Progenitor cell of endocrine pancreas (in vitro differentiated cells): ENCODE measurements around the gene DSTN. TPM values are rescaled to one million over a fixed set of nuclear protein-coding genes. Genes with fewer than 3 reads are reported as not detected.
A peak's percentile ranks its signal among the peaks of the same experiment; 100 is the strongest.

Source experiments
- DNase-seq: peaks from one replicate; pipeline ENCODE4 v3.0.0; 2021; ENCODE audit warnings: low spot score; ENCODE audit not compliant: unreplicated experiment
- H3K27ac Mint-ChIP-seq: 2 replicates; pipeline ENCODE4 v1.8.0; 2021; ENCODE audit warnings: mild to moderate bottlenecking, moderate library complexity, mixed read lengths
- H3K27me3 Mint-ChIP-seq: 2 replicates; pipeline ENCODE4 v1.8.0; 2021; ENCODE audit warnings: mixed read lengths
- H3K36me3 Mint-ChIP-seq: 2 replicates; pipeline ENCODE4 v1.8.0; 2022; ENCODE audit warnings: mixed read lengths; ENCODE audit not compliant: insufficient read depth
- H3K4me1 Mint-ChIP-seq: 2 replicates; pipeline ENCODE4 v1.8.0; 2021; ENCODE audit warnings: low read depth, mixed read lengths
- H3K4me3 Mint-ChIP-seq: 2 replicates; pipeline ENCODE4 v1.8.0; 2021; ENCODE audit warnings: low read depth, mild to moderate bottlenecking, moderate library complexity, mixed read lengths
- H3K9me3 Mint-ChIP-seq: 2 replicates; pipeline ENCODE4 v1.8.0; 2021; ENCODE audit warnings: low read depth, mixed read lengths
- total RNA-seq: library from RNA; stranded (reverse); gene quantifications from 2 replicates; pipeline ENCODE4 v1.2.1, GENCODE V29; 2021
- TF ChIP-seq, protein P1 (sequence below): fragments of 200-600 bp; sonication (generic); IDR thresholded peaks from one replicate; pipeline ENCODE4 v1.5.0; 2021; ENCODE audit warnings: antibody characterized with exemption, mild to moderate bottlenecking; ENCODE audit not compliant: unreplicated experiment

DSTN gene
- total RNA-seq, 1 donor from 2014 or later = 201 TPM

- Mint-ChIP-seq H3K36me3 (peaks cover 13% of the 10 kb centered on the region), H3K27ac (no peak overlapping the region), H3K4me3 (no peak overlapping the region), H3K4me1 (peaks cover 15% of the 10 kb centered on the region), H3K9me3 (no peaks in the 10 kb centered on the region), H3K27me3 (no peaks in the 10 kb centered on the region)
- no peak for DNase-seq
- TF ChIP-seq, protein P1, sequence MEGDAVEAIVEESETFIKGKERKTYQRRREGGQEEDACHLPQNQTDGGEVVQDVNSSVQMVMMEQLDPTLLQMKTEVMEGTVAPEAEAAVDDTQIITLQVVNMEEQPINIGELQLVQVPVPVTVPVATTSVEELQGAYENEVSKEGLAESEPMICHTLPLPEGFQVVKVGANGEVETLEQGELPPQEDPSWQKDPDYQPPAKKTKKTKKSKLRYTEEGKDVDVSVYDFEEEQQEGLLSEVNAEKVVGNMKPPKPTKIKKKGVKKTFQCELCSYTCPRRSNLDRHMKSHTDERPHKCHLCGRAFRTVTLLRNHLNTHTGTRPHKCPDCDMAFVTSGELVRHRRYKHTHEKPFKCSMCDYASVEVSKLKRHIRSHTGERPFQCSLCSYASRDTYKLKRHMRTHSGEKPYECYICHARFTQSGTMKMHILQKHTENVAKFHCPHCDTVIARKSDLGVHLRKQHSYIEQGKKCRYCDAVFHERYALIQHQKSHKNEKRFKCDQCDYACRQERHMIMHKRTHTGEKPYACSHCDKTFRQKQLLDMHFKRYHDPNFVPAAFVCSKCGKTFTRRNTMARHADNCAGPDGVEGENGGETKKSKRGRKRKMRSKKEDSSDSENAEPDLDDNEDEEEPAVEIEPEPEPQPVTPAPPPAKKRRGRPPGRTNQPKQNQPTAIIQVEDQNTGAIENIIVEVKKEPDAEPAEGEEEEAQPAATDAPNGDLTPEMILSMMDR = no peak
These were observed 80.6 kb downstream of the DSTN start for GRCh38 chr20:17650301-17651128.

GRCh38 chr20:17651129-17651759 lies 81.4 kb downstream of the DSTN start:
- Mint-ChIP-seq H3K36me3 (peaks cover 14% of the 10 kb centered on the region), H3K27me3 (no peaks in the 10 kb centered on the region), H3K9me3 (no peaks in the 10 kb centered on the region), H3K4me1 (peaks cover 13% of the 10 kb centered on the region), H3K4me3 (no peak overlapping the region), H3K27ac (no peak overlapping the region)
- TF ChIP-seq, protein P1 = no peak
- DNase-seq = no peak

- Mint-ChIP-seq H3K4me3 (no peak overlapping the region), H3K27ac (no peak overlapping the region), H3K27me3 (no peaks in the 10 kb centered on the region), H3K36me3 (peaks cover 16% of the 10 kb centered on the region), H3K9me3 (no peaks in the 10 kb centered on the region), H3K4me1 (peaks cover 6% of the 10 kb centered on the region)
- TF ChIP-seq, protein P1 = peak; percentile 37
- DNase-seq = no peak
These were observed 82.0 kb downstream of the DSTN start for GRCh38 chr20:17651760-17652388.

- TF ChIP-seq, protein P1 = no peak
- Mint-ChIP-seq H3K9me3 (no peaks in the 10 kb centered on the region), H3K4me3 (no peak overlapping the region)
These were observed 82.5 kb downstream of the DSTN start for GRCh38 chr20:17652411-17652810.

More at GRCh38 chr20:17652411-17652810, 82.5 kb downstream of the DSTN start:
- H3K36me3 Mint-ChIP-seq = peaks cover 18% of the 10 kb centered on the region
- H3K27me3 Mint-ChIP-seq = no peaks in the 10 kb centered on the region
- DNase-seq = no peak
- no peak overlapping the region for H3K27ac Mint-ChIP-seq
- H3K4me1 Mint-ChIP-seq = peaks cover 6% of the 10 kb centered on the region
